Posterior cingulate gyrus (tissue), 11 donors: Measurements from ENCODE around the gene SOX18.
"Not testable (repeated sequence)": the region's sequence is repeated elsewhere in the genome, so short reads cannot be mapped to it uniquely, and the experiment has no call there.

Source experiments
- DNase-seq, 10 donors: peaks; one replicate each; pipeline versions ENCODE4 v3.0.0 to v3.0.0-alpha.2; 2020 to 2021; ENCODE audit warnings: mixed read lengths in 3 of 10
- intact Hi-C: fragments of 100-400 bp; cut with DNase I; formaldehyde crosslinking; loops from one replicate; pipeline ENCODE4 v1.15.1; 2023

The SOX18 gene

DNA sequence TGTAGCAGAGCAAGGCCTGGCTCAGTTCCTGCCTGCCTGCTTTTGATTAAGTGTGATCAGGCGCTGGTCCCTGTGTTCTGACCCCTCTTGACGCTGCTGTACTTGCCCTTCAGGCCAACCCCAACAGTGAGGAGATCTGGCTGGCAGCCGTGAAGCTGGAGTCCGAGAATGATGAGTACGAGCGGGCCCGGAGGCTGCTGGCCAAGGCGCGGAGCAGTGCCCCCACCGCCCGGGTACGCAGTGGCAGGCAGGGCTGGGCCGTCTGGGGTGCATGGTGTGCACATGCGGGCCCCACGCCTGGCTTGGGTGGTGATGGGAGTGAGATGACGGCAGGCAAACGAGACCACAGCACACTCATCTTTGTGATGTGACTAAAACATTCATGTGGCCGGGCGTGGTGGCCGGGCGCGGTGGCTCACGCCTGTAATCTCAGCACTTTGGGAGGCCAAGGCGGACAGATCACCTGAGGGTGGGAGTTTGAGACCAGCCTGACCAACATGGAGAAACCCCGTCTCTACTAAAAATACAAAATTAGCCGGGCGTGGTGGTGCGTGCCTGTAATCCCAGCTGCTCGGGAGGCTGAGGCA is 23.5 kb downstream of the SOX18 start:
- no peak for DNase-seq
- intact Hi-C loops, result no loop called here

DNA sequence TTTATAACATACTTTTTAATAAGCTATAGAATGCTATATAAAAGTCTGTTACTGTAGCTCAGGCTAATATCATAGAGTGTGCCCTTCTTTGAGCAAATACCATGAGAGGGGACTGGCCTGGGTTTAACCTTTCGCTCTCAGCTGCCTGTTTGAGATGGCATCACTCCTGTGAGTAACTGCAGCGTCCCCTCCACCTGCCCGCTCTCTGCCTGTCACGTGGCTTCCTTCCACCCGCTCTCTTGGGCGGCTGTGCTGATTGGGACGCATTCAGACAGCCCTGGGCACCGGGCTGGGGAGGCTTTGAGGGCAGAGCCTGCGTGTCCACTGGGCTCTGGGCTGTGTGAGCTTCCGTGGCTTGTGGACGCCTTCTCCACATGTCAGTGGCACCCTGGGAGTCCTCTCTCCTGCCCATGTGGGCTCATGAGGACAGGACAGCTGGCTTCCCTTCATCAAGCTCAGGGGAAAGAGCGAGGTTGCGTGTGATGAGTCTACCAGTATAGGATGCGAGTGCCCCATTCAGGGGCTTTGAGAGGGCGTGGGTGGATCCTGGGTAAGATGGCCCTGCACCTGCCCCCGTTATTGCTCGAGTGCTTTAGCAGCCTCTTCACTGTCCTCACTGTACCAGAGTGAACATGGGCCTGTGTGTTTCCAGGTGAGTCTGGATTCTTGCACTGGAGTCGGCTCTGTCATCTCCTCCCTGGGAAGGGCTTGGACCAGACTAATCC is 24.2 kb downstream of the SOX18 start:
- DNase-seq, result no peak

DNA sequence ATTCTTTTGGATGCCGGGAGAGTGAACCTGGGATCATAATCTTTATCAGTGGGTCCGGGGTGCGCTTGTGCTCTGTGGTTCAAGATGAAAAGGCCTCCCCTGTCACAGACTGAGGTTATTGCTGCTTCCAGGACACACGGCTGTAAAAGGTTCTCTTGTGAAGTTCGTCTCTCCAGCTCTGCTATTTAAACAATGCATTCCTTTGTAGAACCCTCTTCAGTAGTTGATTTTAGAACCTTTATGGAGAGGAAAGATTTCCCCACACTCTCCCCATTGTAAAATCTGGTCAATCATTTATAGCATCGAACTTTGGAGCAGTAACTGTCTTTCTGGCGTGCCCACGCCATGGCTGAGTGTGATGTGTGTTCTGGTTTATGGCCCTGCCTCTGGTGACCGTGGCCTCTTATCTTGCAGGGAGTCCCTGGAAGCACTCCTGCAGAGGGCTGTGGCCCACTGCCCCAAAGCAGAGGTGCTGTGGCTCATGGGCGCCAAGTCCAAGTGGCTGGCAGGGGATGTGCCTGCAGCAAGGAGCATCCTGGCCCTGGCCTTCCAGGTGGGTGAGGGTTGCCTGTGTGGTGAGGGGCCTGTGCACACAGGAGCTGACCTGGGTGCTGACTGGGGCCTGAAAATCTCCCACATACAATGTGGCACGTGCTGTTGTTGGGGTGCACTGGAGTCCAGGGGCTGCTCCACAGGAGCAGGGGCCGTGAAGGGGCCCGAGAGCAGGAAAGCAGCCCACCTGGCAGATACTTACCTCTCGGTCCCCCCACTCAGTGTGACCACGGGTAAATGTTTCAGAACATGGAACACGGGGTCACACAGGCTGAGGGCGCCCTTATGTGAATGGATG is 25.1 kb downstream of the SOX18 start:
- DNase-seq, result no peak
- intact Hi-C loops, result no loop called here

More for the DNA sequence above, 24.2 kb downstream of the SOX18 start:
- intact Hi-C loops, result no loop called here

DNA sequence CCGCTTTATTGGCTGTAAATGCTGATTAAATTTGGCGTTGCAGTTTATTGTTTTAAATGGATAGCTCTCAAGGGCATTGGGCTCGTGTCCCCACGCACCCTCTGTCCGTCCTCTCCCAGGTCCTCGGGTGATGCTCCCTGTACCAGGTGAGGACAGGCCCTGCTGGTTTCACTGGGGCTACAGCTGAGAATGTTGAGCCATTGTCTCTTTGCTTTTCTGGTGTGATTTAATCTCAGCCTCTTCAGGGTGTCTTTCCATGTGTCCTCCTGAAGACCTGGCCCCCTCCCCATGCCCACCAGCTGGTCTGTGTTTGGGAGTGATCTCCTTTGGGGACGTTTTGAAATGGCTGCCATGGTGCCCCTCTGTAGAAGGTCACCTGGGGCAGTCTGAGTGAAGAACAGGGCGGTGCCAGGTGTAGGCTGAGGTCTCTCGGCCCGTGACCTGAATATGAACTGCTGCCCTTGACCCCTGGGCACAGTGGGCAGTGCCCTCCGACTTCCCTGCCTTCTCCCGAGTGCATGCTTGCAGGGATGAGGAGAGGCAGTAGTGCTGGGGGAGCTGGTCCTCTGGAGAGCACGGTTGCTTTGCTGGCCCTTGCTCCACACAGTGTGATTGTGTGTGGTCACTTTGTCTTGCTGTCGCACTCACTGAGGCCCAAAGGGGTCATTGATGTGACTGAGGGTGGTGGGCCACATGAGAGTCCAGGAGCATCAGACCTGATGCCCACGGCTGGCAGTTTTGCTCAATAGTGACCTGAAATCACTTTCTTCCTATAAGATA is 25.9 kb downstream of the SOX18 start:
- DNase-seq, result no peak
- intact Hi-C loops, result no loop called here

DNA sequence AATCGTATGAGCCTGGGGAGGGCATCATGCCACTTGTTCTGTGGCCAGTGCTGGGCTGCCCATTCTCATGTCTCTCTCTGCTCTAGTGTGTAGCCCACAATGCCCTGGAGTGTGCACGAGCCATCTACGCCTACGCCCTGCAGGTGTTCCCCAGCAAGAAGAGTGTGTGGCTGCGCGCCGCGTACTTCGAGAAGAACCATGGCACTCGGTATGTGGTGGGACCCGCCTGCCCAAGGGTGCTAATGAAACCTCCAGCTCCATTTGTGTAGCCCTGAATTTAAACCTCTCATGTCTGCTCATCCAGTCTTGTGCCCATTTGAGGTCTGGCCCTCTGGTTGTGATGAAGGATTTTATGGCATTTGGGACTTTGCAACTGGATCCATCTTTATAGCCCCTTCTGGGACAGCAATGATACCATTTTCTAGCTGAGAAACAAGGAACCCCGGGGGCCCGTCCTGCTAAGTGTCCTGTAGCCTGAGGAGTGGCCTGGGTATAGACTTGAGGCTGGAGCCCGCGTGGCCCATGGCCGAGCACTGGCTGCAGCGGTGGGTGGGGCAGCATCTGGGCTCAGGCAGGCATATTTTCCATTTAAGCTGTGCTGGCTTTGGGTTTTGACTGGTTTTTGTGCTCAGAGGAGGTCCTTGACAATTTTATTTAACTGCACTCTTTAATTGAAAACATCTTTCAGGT is 26.6 kb downstream of the SOX18 start:
- intact Hi-C loops, result no loop called here

DNA sequence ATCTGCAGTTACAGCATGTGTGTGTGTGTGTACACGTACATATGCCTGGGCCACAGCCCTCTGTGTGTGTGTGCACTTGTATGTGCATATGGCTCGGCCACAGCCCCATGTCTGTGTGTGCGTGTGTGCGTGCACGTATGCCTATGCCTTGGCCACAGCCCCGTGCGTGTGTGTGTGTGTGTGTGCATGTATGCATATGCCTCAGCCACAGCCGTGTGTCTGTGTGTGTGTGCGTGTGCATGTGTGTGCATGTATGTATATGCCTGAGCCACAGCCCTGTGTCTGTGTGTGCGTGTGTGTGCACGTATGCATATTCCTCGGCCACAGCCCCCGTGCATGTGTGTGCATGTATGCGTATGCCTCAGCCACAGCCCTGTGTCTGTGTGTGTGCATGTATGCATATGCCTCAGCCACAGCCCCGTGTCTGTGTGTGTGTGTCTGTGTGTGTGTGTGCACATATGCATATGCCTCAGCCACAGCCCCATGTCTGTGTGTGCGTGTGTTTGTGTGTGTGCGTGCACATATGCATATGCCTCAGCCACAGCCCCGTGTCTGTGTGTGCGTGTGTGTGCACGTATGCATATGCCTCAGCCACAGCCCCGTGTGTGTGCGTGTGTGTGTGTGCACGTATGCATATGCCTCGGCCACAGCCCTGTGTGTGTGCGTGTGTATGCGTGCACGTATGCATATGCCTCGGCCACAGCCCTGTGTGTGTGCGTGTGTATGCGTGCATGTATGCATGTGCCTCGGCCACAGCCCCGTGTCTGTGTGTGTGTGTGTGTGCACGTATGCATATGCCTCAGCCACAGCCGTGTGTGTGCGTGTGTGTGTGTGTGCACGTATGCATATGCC is 28.1 kb downstream of the SOX18 start:
- intact Hi-C loops, result no loop called here
- no peak for DNase-seq

More for the DNA sequence above, 26.6 kb downstream of the SOX18 start:
- no peak for DNase-seq

DNA sequence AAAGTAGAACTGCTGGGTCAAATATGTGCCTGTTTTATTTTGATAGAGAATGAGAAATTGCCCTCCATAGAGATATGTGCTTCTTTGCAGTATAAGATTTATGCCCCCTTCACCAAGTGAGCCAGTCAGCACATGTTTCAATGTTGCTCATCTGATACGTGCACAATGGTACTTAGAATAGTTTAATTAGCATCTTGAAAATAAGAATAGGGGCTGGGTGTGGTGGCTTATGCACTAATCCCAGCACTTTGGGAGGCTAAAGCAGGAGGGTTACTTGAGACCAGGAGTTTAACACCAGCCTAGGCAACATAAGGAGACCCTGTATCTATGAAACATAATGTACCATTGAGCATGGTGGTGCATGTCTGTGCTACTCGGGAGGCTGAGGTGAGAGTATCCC is 33.8 kb downstream of the SOX18 start:
- no peak for DNase-seq
- intact Hi-C loops, result no loop called here

DNA sequence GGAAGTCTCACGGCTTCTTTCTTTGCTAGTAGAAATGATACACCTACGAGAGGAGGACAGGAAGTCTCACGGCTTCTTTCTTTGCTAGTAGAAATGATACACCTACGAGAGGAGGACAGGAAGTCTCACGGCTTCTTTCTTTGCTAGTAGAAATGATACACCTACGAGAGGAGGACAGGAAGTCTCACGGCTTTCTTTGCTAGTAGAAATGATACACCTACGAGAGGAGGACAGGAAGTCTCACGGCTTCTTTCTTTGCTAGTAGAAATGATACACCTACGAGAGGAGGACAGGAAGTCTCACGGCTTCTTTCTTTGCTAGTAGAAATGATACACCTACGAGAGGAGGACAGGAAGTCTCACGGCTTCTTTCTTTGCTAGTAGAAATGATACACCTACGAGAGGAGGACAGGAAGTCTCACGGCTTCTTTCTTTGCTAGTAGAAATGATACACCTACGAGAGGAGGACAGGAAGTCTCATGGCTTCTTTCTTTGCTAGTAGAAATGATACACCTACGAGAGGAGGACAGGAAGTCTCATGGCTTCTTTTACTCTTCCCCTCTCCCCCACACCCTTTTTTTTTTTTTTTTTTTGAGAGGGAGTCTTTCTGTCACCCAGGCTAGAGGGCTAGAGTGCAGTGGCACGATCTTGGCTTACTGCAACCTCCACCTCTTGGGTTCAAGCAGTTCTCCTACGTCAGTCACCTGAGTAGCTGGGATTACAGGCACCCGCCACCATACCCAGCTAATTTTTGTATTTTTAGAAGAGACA is 36.9 kb downstream of the SOX18 start:
- DNase-seq, intact Hi-C loops: not testable (repeated sequence)

DNA sequence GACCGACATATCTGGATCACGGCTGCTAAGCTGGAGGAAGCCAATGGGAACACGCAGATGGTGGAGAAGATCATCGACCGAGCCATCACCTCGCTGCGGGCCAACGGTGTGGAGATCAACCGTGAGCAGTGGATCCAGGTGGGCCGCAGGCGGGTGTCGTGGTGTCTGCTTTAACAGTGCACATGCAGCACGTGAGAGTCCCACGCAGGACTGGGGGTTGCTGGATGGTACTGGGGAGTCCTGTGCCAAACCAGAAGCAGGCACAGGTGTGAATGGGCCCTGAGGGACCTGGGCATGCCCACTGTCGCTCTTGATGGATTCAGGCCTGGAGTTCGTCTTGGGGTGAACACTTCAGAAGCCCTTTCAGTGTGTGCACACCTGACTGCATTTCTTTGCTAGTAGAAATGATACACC is 38.1 kb downstream of the SOX18 start:
- no peak for DNase-seq
- intact Hi-C loops, result no loop called here

DNA sequence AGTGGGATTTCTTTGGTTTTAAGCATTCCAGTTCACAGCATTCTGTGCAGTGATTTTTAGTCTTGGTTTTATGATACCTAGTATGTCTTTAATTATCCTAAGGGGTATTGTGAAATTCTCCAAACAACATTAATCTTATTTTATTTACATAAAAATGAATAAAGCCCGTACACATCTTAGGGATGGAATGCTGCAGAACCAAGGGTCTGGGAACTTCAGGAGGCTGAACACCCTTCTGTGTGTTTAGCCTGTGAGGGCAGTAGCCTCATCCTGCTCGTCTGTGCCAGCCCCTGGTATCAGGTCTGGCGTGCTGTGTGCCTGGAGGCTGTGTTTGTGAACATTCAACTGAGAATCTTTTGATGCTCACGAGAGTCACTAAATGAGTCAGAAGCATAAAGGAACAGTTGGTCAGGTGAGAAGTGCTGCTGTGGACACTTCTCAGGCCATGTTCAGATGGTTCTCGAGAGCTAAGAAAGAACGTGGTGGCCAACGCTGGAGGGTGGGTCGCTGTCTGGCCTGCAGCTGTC is 38.7 kb downstream of the SOX18 start:
- DNase-seq, result no peak
- intact Hi-C loops, result no loop called here

DNA sequence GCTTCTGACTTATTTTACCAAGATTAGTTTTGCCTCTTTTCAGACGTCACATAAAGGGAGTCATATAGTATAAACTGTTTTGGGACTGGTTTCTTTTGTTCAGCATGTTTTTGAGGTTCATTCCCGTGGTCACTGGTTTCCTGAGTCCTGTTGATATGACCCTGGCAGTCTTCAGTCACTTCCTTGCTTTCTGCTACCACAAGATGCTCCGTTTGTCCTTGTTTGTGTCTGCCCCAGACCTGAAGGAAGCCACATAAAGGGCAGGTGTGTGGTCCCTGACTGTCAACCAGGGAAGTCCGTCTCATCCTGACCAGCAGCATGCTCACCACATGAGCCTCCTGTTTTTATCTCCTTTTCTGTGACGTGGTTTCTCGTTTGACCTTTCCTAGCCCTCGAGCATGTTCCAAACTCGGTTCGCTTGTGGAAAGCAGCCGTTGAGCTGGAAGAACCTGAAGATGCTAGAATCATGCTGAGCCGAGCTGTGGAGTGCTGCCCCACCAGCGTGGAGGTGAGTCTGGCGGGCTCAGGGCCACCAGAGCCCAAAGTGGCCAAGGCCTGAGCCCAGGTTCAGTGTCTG is 39.5 kb downstream of the SOX18 start:
- peak in 1 of 10 donors; percentile 57 for DNase-seq
- intact Hi-C loops, result no loop called here

DNA sequence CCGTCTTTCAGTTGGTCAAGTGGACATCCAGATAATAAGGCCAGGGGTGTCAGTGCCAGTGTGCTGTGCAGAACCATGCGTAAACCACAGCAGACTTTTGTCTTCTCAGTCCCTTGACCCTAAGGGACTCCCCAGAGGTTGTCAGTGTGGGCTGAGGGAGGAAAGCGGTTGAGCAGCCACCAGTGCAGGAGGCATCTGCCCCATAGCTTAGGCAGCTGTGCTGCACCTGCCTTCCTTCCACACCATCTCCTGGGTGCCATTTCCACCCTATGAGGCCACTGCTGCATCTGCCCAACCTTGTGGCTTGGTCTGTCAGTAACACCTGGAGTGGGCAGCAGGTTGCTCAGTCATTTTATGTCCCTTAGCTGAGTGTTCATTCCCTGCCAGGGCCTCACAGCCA is 42.5 kb downstream of the SOX18 start:
- intact Hi-C loops, result no loop called here
- peak in 1 of 10 donors; percentile 34 for DNase-seq

DNA sequence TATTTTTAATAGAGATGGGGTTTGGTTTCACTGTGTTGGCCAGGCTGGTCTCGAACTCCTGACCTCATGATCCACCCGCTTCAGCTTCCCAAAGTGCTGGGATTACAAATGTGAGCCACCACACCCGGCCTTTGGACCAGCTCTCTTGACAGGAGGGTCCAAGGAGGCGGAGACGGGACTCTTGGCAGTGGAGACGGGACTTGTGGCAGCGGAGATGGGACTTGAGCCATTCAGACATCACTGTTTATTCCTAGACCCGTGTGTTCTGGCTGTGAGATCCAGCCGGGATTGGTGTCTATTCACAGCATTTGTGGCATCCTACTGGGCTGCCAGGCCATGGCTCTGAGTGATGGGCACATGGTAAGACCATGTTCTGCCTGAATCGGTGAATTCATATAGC is 42.9 kb downstream of the SOX18 start:
- intact Hi-C loops, result no loop called here
- peak in 1 of 10 donors; percentile 63 for DNase-seq

DNA sequence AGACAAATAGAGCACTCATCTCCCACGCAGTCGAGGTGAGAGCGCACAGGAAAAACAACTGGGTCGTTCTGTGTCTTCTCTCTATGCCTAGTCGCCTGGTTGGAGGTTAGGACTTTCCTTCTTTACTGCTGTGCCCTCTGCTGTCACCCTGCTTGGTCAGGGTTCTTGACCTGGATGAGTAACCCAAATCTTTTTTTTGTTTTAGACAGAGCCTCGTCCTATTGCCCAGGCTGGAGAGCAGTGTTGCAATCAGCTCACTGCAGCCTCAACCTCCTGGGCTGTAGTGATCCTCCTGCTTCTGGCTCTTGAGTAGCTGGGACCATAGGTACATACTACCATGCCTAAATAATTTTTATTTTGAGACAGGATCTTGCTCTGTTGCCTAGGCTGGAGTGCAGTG is 44.0 kb downstream of the SOX18 start:
- no peak for DNase-seq
- intact Hi-C loops, result no loop called here

DNA sequence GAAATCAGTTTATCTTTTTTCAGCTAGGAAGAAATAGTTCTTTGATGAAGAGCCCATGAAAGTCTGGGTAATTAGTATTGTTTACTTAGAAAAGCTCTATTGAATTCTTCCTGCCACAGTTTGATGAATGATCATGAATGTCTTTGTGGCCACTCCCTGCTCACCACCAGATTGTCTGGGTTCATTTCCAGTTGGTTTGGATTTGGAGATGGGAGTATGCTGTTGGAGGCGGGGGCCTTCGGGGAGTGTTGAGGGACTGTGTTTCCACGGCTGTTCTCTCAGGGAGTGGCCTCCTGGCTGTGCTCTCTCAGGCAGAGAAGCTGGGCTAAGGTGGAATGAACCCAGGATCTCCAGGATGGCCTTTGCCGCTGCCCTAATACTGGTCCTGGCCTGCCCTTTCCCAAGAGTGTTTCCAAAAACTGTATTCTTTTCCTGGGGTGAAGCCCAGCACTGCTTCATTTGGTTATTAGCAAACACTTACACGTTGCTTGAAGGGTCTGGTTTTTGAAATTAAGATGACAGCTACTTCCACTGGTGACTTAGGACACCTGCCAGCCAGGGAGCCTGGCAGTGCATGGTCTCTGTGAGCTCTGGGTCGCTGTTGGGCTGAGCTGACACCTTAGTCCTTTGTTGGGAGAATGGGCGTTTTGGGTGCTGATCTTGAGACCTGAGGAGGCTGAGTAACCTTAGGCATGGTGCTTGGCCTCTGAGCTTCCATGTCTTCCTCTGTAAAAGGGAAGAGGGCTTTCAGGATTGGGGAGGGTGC is 45.3 kb downstream of the SOX18 start:
- intact Hi-C loops, result no loop called here
- DNase-seq, result peak in 1 of 10 donors; percentile 62

DNA sequence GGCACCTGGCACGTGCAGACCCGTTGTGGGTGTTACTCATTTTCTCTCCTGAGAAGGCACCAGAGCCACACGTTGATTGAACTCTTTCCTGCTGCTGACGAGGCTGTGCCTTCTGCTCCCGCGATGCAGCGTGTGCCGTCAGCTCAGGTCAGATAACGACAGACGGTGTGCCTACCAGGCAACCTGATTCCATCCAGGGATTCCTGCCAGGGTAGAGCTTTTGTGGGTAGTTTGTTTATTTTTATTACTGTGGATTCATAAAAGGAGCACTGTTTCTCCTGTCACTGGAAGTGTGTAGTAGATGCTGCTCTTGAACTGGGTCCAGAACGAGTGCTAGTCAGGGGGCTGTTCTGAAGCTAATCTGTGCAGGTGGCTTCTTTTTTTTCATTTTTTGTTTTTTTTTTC is 47.8 kb downstream of the SOX18 start:
- intact Hi-C loops, result no loop called here
- DNase-seq, result peak in 2 of 10 donors; percentile 15 to 24

DNA sequence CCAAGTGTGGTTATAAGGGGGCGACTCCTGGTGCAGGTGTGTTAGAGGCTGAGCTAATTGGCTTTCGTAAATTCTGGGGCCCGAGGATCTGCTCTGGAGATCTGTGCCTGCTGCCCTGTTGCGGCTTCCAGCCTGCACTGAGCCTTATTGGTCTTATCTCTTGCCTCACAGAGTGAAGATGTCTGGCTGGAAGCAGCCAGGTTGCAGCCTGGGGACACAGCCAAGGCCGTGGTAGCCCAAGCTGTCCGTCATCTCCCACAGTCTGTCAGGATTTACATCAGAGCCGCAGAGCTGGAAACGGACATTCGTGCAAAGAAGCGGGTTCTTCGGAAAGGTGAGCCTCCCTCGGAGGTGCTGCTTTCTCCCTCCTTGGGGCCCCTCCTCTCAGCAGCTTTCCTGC is 48.5 kb downstream of the SOX18 start:
- intact Hi-C loops, result no loop called here
- no peak for DNase-seq
